GM12892 (cell line): Measurements from ENCODE around the gene ADK.

ENCODE experiments used
- POLR2A ChIP-seq: IDR thresholded peaks from 2 replicates; pipeline ENCODE4 v1.6.1; 2011; ENCODE audit warnings: low read depth, low read length, control low read depth
- POLR2AphosphoS5 ChIP-seq: IDR thresholded peaks from 2 replicates; pipeline ENCODE4 v1.6.1; 2011; ENCODE audit warnings: low read depth, low read length, control low read depth
- TAF1 ChIP-seq: IDR thresholded peaks from 2 replicates; pipeline ENCODE4 v1.6.1; 2011; ENCODE audit warnings: low read depth, mild to moderate bottlenecking, control low read depth, low read length, borderline replicate concordance

GRCh38 chr10:74206746-74207145 lies 55.7 kb downstream of the ADK start:
- TF ChIP-seq POLR2AphosphoS5 = no peak
- TF ChIP-seq TAF1 = no peak
- no peak for TF ChIP-seq POLR2A
